ENCODE data around the gene SEBOX.
"Not testable (repeated sequence)": the region's sequence is repeated elsewhere in the genome, so short reads cannot be mapped to it uniquely, and the experiment has no call there.

Gene SEBOX

GRCh38 chr17:28338769-28339212 is 26.2 kb downstream of the SEBOX start:
- DNase-seq (ENCODE audit: low spot score) = not testable (repeated sequence)

DNA sequence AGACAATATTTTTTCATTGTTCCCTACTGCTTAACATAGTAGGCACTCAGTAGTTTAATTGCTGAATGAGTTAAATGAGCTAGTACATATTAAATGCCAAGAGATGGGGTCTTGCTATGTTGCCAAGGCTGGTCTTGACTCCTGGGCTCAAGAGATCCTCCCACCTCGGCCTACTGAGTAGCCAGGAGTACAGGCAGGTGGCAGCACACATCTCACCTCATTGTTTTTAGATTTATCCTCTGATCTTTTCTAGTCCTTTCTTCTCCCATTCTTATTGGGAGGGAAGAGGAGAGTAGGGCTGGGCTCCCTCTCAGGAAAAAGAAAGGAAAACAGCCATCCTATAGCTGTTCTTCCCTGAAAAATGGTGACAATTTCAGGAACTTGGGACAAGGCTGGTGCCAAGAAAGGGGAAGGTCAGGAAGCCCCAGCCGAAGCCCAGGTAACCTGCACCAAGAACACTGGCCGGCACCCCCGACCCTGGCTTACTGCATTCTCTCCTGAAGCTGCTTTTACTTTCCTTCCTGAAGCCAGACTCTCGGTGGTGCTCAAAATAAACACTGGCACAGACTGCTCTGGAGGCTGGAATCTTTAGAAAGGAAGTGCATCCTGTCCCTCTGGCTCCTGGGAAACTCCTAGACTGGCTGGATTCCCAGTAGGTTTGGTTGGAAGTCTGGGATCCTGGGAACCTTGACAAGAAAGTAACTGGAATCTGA is 26.8 kb downstream of the SEBOX start:
- no peak for DNase-seq (ENCODE audit: low spot score)

DNA sequence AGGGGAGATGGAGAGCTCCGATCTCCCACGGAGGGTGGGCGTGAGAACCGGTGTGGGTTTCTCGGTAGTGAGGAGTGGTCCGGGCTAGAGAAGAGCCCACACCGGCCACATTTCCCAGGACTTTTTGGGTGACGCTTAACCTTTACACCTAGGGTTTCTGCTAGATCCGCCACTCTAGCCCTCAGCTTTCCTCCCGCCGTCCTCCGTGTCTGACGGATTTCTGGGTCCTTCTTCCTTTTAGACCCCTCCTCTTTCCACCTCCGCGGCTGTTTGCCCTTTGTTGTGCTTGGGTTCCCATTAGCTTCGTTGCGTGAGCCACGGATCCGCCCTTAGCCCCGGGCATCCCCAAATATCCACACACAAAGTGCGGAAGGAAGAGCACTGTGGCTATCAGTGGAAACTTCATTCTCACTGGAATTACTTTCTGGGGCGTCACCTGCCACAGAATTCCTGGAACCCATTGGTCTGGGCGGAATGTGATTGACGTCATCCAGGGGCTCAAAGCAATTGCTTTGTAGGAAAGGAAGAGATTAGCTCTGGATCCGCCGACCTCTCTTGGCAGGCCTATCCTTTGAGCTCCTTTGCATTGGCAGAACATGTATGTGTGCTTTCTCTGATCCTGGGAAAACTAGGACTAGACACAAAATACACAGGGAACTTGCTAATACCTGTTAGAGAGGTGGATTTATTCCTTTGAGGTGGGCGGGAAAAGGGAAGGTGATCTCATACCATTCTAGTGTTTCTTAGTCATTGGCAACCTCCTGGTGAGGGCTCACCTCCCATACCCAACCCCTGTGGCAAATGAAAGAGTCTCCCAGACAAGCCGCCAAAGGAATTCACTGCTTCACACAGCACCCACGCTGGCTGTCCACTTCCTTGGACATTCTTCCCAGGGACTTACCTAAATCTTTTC is 28.8 kb downstream of the SEBOX start:
- DNase-seq (ENCODE audit: low spot score) = peak; percentile 31

GRCh38 chr17:28335201-28335958 is 29.6 kb downstream of the SEBOX start, which contains the start of the genes IFT20 and TNFAIP1:
Gene IFT20 (minus strand): TSS chr17:28335472. CDS start chr17:28331985, 3,487 bp downstream.
Gene TNFAIP1 (plus strand): TSS chr17:28335761. CDS start chr17:28339522, 3,761 bp downstream.
- peak; percentile 99 for DNase-seq (ENCODE audit: low spot score)

GRCh38 chr17:28334666-28335200 is 30.3 kb downstream of the SEBOX start:
- no peak for DNase-seq (ENCODE audit: low spot score)

DNA sequence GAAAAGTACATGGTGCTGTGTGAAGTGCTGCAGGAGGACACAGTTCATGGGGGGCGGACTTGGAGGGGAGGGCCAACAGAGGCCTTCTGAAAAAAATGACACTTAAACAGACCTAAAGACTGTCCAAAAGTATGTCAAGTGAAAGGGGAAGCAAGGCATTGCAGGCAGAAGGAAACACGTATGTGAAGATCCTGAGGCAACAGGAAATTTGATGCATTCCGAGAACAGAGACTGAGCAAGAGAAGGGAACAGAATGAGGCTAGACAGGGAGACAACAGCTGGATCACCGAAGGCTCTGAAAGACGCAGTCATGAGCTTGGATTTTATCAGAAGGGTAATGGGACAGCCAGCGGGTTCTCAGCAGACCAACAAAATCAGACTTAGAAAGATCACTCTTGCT is 30.8 kb downstream of the SEBOX start:
- no peak for DNase-seq (ENCODE audit: low spot score)

GRCh38 chr17:28333083-28333746 is 31.8 kb downstream of the SEBOX start:
- DNase-seq (ENCODE audit: low spot score) = no peak

- no peak for DNase-seq (ENCODE audit: low spot score)
Observed at GRCh38 chr17:28331891-28332420, 33.0 kb downstream of the SEBOX start.

DNA sequence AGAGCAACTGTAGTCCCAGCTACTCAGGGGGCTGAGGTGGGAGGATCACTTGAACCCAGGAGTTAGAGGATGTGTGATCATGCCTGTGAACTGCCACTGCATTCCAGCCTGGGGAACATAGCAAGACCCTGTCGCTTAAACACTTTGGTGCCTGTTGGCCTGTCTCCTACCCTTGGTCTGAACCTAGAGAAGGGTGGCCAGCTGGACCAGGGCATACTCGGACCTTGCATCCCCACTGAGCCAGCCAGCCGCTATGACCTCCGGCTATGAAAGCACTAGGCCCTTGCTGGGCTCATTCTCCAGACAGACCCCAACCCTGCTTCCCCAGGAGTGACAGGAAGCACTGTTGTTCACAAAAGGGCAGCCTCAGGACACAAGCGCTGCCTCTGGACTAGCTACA is 34.3 kb downstream of the SEBOX start:
- no peak for DNase-seq (ENCODE audit: low spot score)

DNA sequence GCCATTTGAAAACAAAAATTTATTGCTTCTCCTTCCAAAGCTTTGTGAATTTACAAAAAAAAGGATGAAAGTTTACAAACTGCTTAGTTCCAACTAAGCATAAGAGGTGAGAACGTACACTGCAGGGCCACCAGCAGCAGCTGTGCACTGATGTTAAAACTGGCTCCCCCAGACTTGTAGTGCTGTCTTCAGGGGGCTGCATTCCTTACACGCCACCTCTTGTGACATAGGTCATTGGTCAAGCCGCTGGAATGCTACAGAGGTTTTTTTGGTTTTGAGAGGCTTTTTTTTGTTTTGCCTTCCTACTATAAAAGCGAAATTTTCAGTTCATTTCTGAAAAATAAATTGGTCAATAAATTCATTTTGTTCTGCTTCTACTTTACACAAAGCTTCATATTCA is 36.7 kb downstream of the SEBOX start:
- DNase-seq (ENCODE audit: low spot score) = no peak

GRCh38 chr17:28327709-28328108 is 37.3 kb downstream of the SEBOX start:
- no peak for DNase-seq (ENCODE audit: low spot score)

GRCh38 chr17:28327031-28327607 is 37.9 kb downstream of the SEBOX start:
- no peak for DNase-seq (ENCODE audit: low spot score)

GRCh38 chr17:28326114-28326513 is 38.9 kb downstream of the SEBOX start:
- DNase-seq (ENCODE audit: low spot score) = no peak

GRCh38 chr17:28325211-28325610 is 39.8 kb downstream of the SEBOX start:
- no peak for DNase-seq (ENCODE audit: low spot score)

- DNase-seq (ENCODE audit: low spot score) = no peak
Observed at GRCh38 chr17:28324781-28325180, 40.2 kb downstream of the SEBOX start.

GRCh38 chr17:28324267-28324745 is 40.7 kb downstream of the SEBOX start:
- no peak for DNase-seq (ENCODE audit: low spot score)

DNA sequence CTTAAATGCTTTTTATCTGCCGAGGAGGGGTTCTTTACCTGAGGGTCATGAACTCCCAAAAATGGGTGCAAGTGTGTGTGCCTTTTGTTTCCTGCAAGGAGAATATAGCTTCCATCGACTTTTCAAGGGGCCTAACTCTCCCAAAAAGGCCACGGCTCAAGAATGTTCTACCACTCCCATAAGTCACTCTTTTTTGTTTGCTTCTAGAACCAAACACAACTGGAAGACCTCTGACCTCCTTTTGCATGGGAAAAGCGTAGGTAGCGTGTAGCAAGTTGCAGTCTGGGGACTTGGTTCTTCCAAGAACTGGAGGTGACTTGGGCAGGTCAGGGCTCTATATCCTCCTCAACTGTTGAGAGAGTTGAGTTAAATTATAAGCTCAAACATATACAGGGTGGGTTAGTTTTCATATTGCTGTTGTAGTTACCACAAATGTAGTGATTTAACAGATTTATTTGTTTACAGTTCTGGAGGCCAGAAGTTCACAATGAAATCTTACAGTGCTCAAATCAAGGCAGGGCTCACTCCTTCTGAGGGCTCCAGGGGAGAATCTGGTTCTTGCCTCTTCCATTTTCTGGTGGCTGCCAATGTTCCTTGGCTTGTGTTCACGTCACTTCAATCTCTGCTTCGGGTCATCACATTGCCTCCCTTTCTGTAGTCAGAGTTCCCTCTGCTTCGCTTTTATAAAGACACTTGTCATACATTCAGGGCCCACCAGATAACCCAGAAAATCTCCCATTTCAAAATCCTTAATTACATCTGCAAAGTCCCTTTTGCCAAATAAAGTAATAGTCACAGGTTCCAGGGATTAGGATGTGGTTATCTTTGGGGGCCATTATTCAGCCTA is 44.6 kb downstream of the SEBOX start:
- no peak for DNase-seq (ENCODE audit: low spot score)

GRCh38 chr17:28319598-28319935 is 45.4 kb downstream of the SEBOX start:
- no peak for DNase-seq (ENCODE audit: low spot score)

DNA sequence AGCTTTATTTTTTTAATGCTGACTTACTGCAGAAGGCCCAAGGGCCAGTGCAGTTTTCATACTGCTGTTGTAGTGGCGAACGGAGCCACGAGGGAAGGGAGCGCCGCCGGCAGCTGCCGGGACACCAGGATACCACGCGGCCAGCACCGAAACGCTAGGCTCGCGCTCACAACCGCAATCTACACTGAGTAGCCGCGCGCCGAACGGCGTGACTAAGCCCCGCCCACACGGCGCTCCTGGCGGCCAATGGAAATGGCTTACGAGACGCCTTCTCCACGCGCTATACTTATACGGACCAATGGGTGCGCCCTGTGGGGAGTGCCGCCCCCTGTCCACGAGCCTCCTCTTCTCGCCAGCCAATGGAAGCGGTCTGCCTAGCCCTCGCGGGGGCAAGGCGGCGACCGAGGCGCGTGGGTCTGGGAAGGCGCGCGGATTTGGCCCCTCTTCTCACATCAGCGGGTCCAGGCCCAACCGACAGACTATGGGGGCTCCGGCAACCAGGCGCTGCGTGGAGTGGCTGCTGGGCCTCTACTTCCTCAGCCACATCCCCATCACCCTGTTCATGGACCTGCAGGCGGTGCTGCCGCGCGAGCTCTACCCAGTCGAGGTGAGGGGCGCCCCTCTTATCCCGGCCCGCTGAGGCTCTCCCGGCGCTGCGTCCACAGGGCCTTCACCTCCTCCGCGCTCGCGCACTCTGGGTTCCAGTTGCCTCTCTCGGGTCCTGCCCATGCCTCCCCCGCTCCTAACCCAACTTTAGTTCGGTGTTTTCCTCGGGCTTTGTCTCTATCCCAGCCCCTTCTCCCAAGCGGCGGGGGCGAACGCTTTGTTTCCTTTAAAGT is 46.0 kb downstream of the SEBOX start, which contains the start of gene TMEM97:
Gene TMEM97 (plus strand): TSS at position 442 of the 839 bp plus-strand sequence. CDS start 40 bp downstream, at position 482.
- peak; percentile 97 for DNase-seq (ENCODE audit: low spot score)

Measured in hematopoietic multipotent progenitor cell treated with erythropoietin and hydrocortisone succinate and interleukin-3 and kit ligand, for 15 days (in vitro differentiated cells).